NCI-H2171 (cell line): ENCODE measurements around the gene STX12.

Source experiments
- DNase-seq: peaks from one replicate; lab custom pipeline; 2025; lab: John Stamatoyannopoulos, UW

The STX12 gene

GRCh38 chr1:27772932-27773825 is at the start of gene STX12:
Gene STX12, plus strand, starts transcription at chr1:27773219. Its CDS starts 89 bp downstream, at chr1:27773308.
- peak; percentile 98 for DNase-seq

GRCh38 chr1:27724961-27725373 is 48.1 kb upstream of the STX12 start:
- DNase-seq = peak; percentile 73

- peak; percentile 100 for DNase-seq
These were observed 47.4 kb upstream of the STX12 start, which contains the start of gene FAM76A for GRCh38 chr1:27725374-27726172. Gene FAM76A, plus strand, starts transcription at chr1:27725961. Its CDS starts 120 bp downstream, at chr1:27726081.

- DNase-seq = peak; percentile 32
These were observed 46.6 kb upstream of the STX12 start for GRCh38 chr1:27726173-27727044.

- DNase-seq = no peak
These were observed 45.9 kb upstream of the STX12 start for GRCh38 chr1:27727126-27727525.

- no peak for DNase-seq
These were observed 36.8 kb upstream of the STX12 start for GRCh38 chr1:27736252-27736651.

- no peak for DNase-seq
These were observed 31.9 kb upstream of the STX12 start for GRCh38 chr1:27741121-27741520.

GRCh38 chr1:27744556-27744955 is 28.5 kb upstream of the STX12 start:
- no peak for DNase-seq

- DNase-seq = no peak
These were observed 27.6 kb upstream of the STX12 start for GRCh38 chr1:27745466-27745865.

GRCh38 chr1:27752360-27752759 is 20.7 kb upstream of the STX12 start:
- DNase-seq = peak; percentile 19

GRCh38 chr1:27755286-27755685 is 17.7 kb upstream of the STX12 start:
- DNase-seq = no peak

- no peak for DNase-seq
These were observed 17.2 kb upstream of the STX12 start for GRCh38 chr1:27755865-27756264.

- no peak for DNase-seq
These were observed 13.8 kb upstream of the STX12 start for GRCh38 chr1:27759236-27759635.

GRCh38 chr1:27760426-27760825 is 12.6 kb upstream of the STX12 start:
- no peak for DNase-seq

GRCh38 chr1:27762033-27762432 is 11.0 kb upstream of the STX12 start:
- DNase-seq = no peak

- DNase-seq = no peak
These were observed 9.7 kb upstream of the STX12 start for GRCh38 chr1:27763358-27763757.

- no peak for DNase-seq
These were observed 2.7 kb upstream of the STX12 start for GRCh38 chr1:27770293-27770830.

- DNase-seq = no peak
These were observed 735 bp upstream of the STX12 start for GRCh38 chr1:27772036-27772931.

- DNase-seq = no peak
These were observed 917 bp downstream of the STX12 start for GRCh38 chr1:27773826-27774445.

GRCh38 chr1:27774654-27775053 is 1.6 kb downstream of the STX12 start:
- DNase-seq = no peak
